Measurements from ENCODE around the gene PER1. TPM values are rescaled to one million over a fixed set of nuclear protein-coding genes. Genes with fewer than 3 reads are reported as not detected.

PER1 gene
- total and polyA plus RNA-seq, 10 of the 15 experiments (the other 5 are each of a cell fraction or from before 2014, with no cell fraction given): 0.02 to 25.1 (median 5.4) TPM

GRCh38 chr17:8173056-8173870 is 21.1 kb upstream of the PER1 start (continued):
- no peak for TF ChIP-seq NR2C2 (IDR thresholded peaks at IDR 0.05; ENCODE audit: borderline replicate concordance, control insufficient read depth, insufficient read length, low read depth)
- peak; percentile 100 for TF ChIP-seq CBFB (IDR thresholded peaks at IDR 0.05; ENCODE audit: low read depth)
- TF ChIP-seq CEBPZ (IDR thresholded peaks at IDR 0.05; ENCODE audit: low read depth, low read length): peak; percentile 59; the same call in 1 of the 2 replicates
- peak in 1 of 2 experiments; percentile 57; a peak in 1 of 4 replicates for TF ChIP-seq SRF (IDR thresholded peaks at IDR 0.05; ENCODE audit: low read depth in 2 of 2, low read length in 2 of 2)
- no peak for TF ChIP-seq TBL1XR1 (IDR thresholded peaks at IDR 0.05; ENCODE audit: low read depth, low read length)
- TF ChIP-seq ZBTB33 (IDR thresholded peaks at IDR 0.05): peak; percentile 80
- TF ChIP-seq RBBP5 (conservative IDR thresholded peaks at IDR 0.05): no peak
- no peak for TF ChIP-seq E2F4 (IDR thresholded peaks at IDR 0.05; ENCODE audit: low read depth, low read length)
- no peak for TF ChIP-seq BRCA1 (IDR thresholded peaks at IDR 0.05; ENCODE audit: low read depth, low read length)
- TF ChIP-seq MTA2 (IDR thresholded peaks at IDR 0.05; ENCODE audit: low read depth): no peak; the same call in none of the 2 replicates
- peak; percentile 92 for TF ChIP-seq CREM (IDR thresholded peaks at IDR 0.05; ENCODE audit: low read depth)
- TF ChIP-seq PKNOX1 (IDR thresholded peaks at IDR 0.05): peak; percentile 70
- peak in 1 of 2 experiments; percentile 85; a peak in 1 of 4 replicates for TF ChIP-seq ETV6 (conservative IDR thresholded peaks at IDR 0.05 in 1 of 2, IDR thresholded peaks at IDR 0.05 in 1 of 2; ENCODE audit: borderline replicate concordance in 1 of 2, low read depth in 1 of 2)
- no peak for TF ChIP-seq HDGF (IDR thresholded peaks at IDR 0.05)
- TF ChIP-seq EZH2 (IDR thresholded peaks at IDR 0.05; ENCODE audit: borderline replicate concordance, control insufficient read depth, low read depth, low read length): peak; percentile 96; the same call in 1 of the 2 replicates
- peak; percentile 100 for TF ChIP-seq TARDBP (IDR thresholded peaks at IDR 0.05; ENCODE audit: borderline replicate concordance)
- TF ChIP-seq IKZF2 (IDR thresholded peaks at IDR 0.05): peak; percentile 84 to 87
- TF ChIP-seq MYC (IDR thresholded peaks at IDR 0.05; ENCODE audit: insufficient read depth, insufficient read length, insufficient replicate concordance, low read length, severe bottlenecking): no peak
- TF ChIP-seq BHLHE40 (IDR thresholded peaks at IDR 0.05; ENCODE audit: borderline replicate concordance in 1 of 2, low read depth in 2 of 2, low read length in 1 of 2): peak; percentile 85 to 95
- TF ChIP-seq BMI1 (IDR thresholded peaks at IDR 0.05; ENCODE audit: borderline replicate concordance): peak; percentile 98
- 0 out of 2 replicates have a peak, but pooled peaks have one; percentile 70 for TF ChIP-seq DPF2 (IDR thresholded peaks at IDR 0.05)
- TF ChIP-seq JUND (IDR thresholded peaks at IDR 0.05; ENCODE audit: low read depth, low read length): no peak
